ENCODE results near the gene DLG1. TPM values are rescaled to one million over a fixed set of nuclear protein-coding genes. Genes with fewer than 3 reads are reported as not detected.

Gene DLG1
- total and polyA plus RNA-seq, 12 donors, result 14.1 to 74.6 (median 58.4) TPM

DNA sequence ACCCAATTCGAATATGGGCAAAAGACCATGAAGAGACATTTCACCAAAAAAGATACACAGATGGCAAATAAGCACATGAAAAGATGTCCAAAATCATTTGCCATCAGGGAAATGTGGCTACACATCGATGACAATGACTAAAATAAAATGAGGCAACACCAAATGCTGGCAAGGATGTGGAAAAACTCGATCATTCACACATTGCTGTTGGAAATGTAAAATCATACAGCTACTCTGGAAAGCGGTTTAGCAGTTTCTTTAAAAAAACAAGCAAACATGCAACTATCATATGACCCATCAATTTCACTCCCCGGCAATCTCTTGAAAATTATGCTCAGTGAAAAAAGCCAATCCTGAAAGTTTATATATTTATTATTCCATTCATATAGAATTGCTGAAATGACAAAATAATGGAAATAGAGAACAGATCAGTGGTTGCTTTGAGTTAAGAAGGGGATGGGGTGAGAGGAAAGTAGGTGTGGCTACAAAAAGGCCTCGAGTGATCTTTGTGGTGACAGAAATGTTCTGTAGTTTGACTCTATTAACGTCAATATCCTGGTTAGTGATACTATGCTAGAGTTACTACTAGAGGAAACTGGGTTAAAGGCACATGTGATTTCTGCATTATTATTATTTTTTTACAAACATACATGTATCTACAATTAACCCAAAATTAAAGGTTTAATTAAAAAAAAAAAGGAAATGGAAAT is 45.0 kb downstream of the DLG1 start:
- no peak overlapping the region for H3K4me3 ChIP-seq
- 81 to 92% (median 87%) methylated on average over 7 of the region's 7 CpGs for WGBS, 4 donors
- H3K27ac ChIP-seq, result no peak overlapping the region
- no peaks in the 10 kb centered on the region for H3K27me3 ChIP-seq
- H3K36me3 ChIP-seq (replicated peaks in 1 of 2), result no peaks in the 10 kb centered on the region
- no peaks in the 10 kb centered on the region for H3K4me1 ChIP-seq (replicated peaks in 1 of 2)
- DNase-seq, result no peak
- H3K9me3 ChIP-seq (replicated peaks in 1 of 3), result peaks cover 0 to 15% (median 8%) of the 10 kb centered on the region in 3 donors
- TF ChIP-seq, protein P1, sequence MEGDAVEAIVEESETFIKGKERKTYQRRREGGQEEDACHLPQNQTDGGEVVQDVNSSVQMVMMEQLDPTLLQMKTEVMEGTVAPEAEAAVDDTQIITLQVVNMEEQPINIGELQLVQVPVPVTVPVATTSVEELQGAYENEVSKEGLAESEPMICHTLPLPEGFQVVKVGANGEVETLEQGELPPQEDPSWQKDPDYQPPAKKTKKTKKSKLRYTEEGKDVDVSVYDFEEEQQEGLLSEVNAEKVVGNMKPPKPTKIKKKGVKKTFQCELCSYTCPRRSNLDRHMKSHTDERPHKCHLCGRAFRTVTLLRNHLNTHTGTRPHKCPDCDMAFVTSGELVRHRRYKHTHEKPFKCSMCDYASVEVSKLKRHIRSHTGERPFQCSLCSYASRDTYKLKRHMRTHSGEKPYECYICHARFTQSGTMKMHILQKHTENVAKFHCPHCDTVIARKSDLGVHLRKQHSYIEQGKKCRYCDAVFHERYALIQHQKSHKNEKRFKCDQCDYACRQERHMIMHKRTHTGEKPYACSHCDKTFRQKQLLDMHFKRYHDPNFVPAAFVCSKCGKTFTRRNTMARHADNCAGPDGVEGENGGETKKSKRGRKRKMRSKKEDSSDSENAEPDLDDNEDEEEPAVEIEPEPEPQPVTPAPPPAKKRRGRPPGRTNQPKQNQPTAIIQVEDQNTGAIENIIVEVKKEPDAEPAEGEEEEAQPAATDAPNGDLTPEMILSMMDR (IDR thresholded peaks at IDR 0.05), result no peak
- intact Hi-C loops (cut with DNase I), result no loop called here

GRCh38 chr3:197249542-197249941 is 48.9 kb downstream of the DLG1 start:
- no peak overlapping the region for H3K4me3 ChIP-seq
- H3K9me3 ChIP-seq (replicated peaks in 1 of 3), result peaks cover 0 to 15% (median 8%) of the 10 kb centered on the region in 3 donors
- no peaks in the 10 kb centered on the region for H3K27me3 ChIP-seq
- no peak for DNase-seq
- 79 to 96% (median 90%) methylated on average over 4 of the region's 4 CpGs for WGBS, 4 donors
- no peaks in the 10 kb centered on the region for H3K36me3 ChIP-seq (replicated peaks in 1 of 2)
- H3K27ac ChIP-seq, result no peak overlapping the region
- intact Hi-C loops (cut with DNase I), result loop anchor here in 1 of 2 donors (5.0 kb wide), 1 partner anchor 258 kb away; no protein-coding TSS in a partner anchor
- TF ChIP-seq, protein P1 (IDR thresholded peaks at IDR 0.05), result no peak
- TF ChIP-seq POLR2A (IDR thresholded peaks at IDR 0.05), result no peak
- no peaks in the 10 kb centered on the region for H3K4me1 ChIP-seq (replicated peaks in 1 of 2)

DNA sequence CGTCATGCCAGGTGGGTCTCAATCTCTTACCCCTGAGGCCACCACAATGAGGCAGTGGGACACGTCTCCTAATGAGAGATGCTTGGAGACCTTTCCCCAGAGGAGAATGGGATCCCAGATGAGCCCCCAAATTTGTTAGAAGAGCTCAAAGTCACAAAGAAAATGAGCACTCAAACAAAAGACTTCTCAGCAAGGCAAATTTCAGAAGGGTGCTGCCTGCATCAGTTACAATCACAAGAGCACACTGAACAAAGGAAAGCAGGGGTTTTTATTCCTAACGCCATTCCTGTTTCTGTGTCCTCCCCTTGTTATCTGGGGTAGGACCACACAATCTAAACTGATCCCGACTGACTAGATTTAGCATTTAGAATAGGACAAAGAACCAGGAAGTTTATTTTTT is 50.1 kb downstream of the DLG1 start:
- 95 to 99% (median 98%) methylated on average over 4 of the region's 4 CpGs for WGBS, 4 donors
- TF ChIP-seq, protein P1 (IDR thresholded peaks at IDR 0.05), result no peak
- no peak for TF ChIP-seq POLR2A (IDR thresholded peaks at IDR 0.05)
- no peak overlapping the region for H3K4me3 ChIP-seq
- H3K27me3 ChIP-seq, result no peaks in the 10 kb centered on the region
- H3K27ac ChIP-seq, result no peak overlapping the region
- H3K36me3 ChIP-seq (replicated peaks in 1 of 2), result no peaks in the 10 kb centered on the region
- DNase-seq, result no peak
- no peaks in the 10 kb centered on the region for H3K4me1 ChIP-seq (replicated peaks in 1 of 2)
- intact Hi-C loops (cut with DNase I), result loop anchor here in 1 of 2 donors (5.0 kb wide), 1 partner anchor 259 kb away; no protein-coding TSS in a partner anchor
- H3K9me3 ChIP-seq (replicated peaks in 1 of 3), result peaks cover 0 to 15% (median 8%) of the 10 kb centered on the region in 3 donors

- H3K36me3 ChIP-seq (replicated peaks in 1 of 2), result no peaks in the 10 kb centered on the region
- H3K4me3 ChIP-seq, result no peak overlapping the region
- 89 to 93% (median 92%) methylated on average over 3 of the region's 3 CpGs for WGBS, 4 donors
- H3K27me3 ChIP-seq, result no peaks in the 10 kb centered on the region
- DNase-seq, result no peak
- no peak overlapping the region for H3K27ac ChIP-seq
- TF ChIP-seq, protein P1 (IDR thresholded peaks at IDR 0.05), result no peak
- TF ChIP-seq POLR2A (IDR thresholded peaks at IDR 0.05), result no peak
- intact Hi-C loops (cut with DNase I), result loop anchor here in 1 of 2 donors (5.0 kb wide), 1 partner anchor 263 kb away; no protein-coding TSS in a partner anchor
- peaks cover 0 to 24% (median 8%) of the 10 kb centered on the region in 3 donors for H3K9me3 ChIP-seq (replicated peaks in 1 of 3)
- peaks cover 0 to 1% of the 10 kb centered on the region in 2 donors for H3K4me1 ChIP-seq (replicated peaks in 1 of 2)
These were observed 53.7 kb downstream of the DLG1 start for GRCh38 chr3:197244751-197245150.

All from adrenal gland (tissue), 12 donors.